EH (cell line): ENCODE measurements around the gene GNB4.
A peak's percentile ranks its signal among the peaks of the same experiment; 100 is the strongest.

Source experiments
- DNase-seq: peaks from one replicate; pipeline ENCODE4 v3.0.0-alpha.2; 2015; ENCODE audit warnings: low read depth

Gene GNB4

GRCh38 chr3:179436517-179436916 lies 14.8 kb downstream of the GNB4 start:
- no peak for DNase-seq

GRCh38 chr3:179432451-179432850 lies 18.8 kb downstream of the GNB4 start:
- DNase-seq: no peak

GRCh38 chr3:179432021-179432420 lies 19.2 kb downstream of the GNB4 start:
- DNase-seq: no peak

- peak; percentile 10 for DNase-seq
Measured at GRCh38 chr3:179430277-179430870, 20.9 kb downstream of the GNB4 start.

- DNase-seq: no peak
Measured at GRCh38 chr3:179428876-179429548, 22.3 kb downstream of the GNB4 start.

- DNase-seq: no peak
Measured at GRCh38 chr3:179425075-179425474, 26.2 kb downstream of the GNB4 start.

- DNase-seq: peak; percentile 54
Measured at GRCh38 chr3:179421500-179421899, 29.8 kb downstream of the GNB4 start.

GRCh38 chr3:179418610-179419009 lies 32.7 kb downstream of the GNB4 start:
- DNase-seq: no peak

GRCh38 chr3:179416681-179417080 lies 34.6 kb downstream of the GNB4 start:
- DNase-seq: peak; percentile 42

- DNase-seq: no peak
Measured at GRCh38 chr3:179415377-179415776, 35.9 kb downstream of the GNB4 start.

- no peak for DNase-seq
Measured at GRCh38 chr3:179414804-179415203, 36.5 kb downstream of the GNB4 start.

- no peak for DNase-seq
Measured at GRCh38 chr3:179410999-179411398, 40.3 kb downstream of the GNB4 start.

GRCh38 chr3:179410331-179410730 lies 40.9 kb downstream of the GNB4 start:
- DNase-seq: peak; percentile 54

- DNase-seq: no peak
Measured at GRCh38 chr3:179404307-179404706, 47.0 kb downstream of the GNB4 start.

GRCh38 chr3:179402963-179403362 lies 48.3 kb downstream of the GNB4 start:
- no peak for DNase-seq

- DNase-seq: no peak
Measured at GRCh38 chr3:179401561-179401960, 49.7 kb downstream of the GNB4 start.

GRCh38 chr3:179398574-179399231 lies 52.6 kb downstream of the GNB4 start:
- peak; percentile 77 for DNase-seq

- DNase-seq: no peak
Measured at GRCh38 chr3:179391906-179392305, 59.4 kb downstream of the GNB4 start.

GRCh38 chr3:179376474-179376873 lies 74.8 kb downstream of the GNB4 start:
- no peak for DNase-seq

- no peak for DNase-seq
Measured at GRCh38 chr3:179375091-179375999, 75.9 kb downstream of the GNB4 start.

- no peak for DNase-seq
Measured at GRCh38 chr3:179373938-179374337, 77.3 kb downstream of the GNB4 start.

GRCh38 chr3:179369621-179370020 lies 81.6 kb downstream of the GNB4 start:
- no peak for DNase-seq
